Cardiac muscle cell (in vitro differentiated cells and primary cell): ENCODE results near the gene ATP8B4. TPM values are rescaled to one million over a fixed set of nuclear protein-coding genes. Genes with fewer than 3 reads are reported as not detected.

Source experiments
- DNase-seq, 2 donors: peaks; one replicate each; pipeline versions ENCODE4 v3.0.0 to v3.0.0-alpha.2; 2010 to 2017; ENCODE audit warnings: low read depth in 1 of 2, low spot score in 1 of 2
- H3K27ac ChIP-seq: fragments of 200-600 bp; sonication (generic); 2 replicates; pipeline ENCODE4 v1.5.1; 2016
- H3K27me3 ChIP-seq: fragments of 200-600 bp; sonication (generic); 2 replicates; pipeline ENCODE4 v1.6.0; 2016; ENCODE audit warnings: control low read depth
- H3K36me3 ChIP-seq: fragments of 200-600 bp; sonication (generic); 2 replicates; pipeline ENCODE4 v1.5.1; 2016; ENCODE audit warnings: control low read depth
- H3K4me1 ChIP-seq: fragments of 200-600 bp; sonication (generic); 2 replicates; pipeline ENCODE4 v1.8.1; 2017; ENCODE audit warnings: low read depth, mild to moderate bottlenecking, mixed run types
- H3K4me3 ChIP-seq: fragments of 200-600 bp; sonication (generic); 2 replicates; pipeline ENCODE4 v1.5.1; 2016; ENCODE audit warnings: mild to moderate bottlenecking
- H3K9me3 ChIP-seq: fragments of 200-600 bp; sonication (generic); 2 replicates; pipeline ENCODE4 v1.5.1; 2017; ENCODE audit warnings: low read depth, mild to moderate bottlenecking, control low read depth
- CTCF ChIP-seq: IDR thresholded peaks from 2 replicates; pipeline ENCODE4 v1.5.1; 2012; ENCODE audit warnings: low read depth, mild to moderate bottlenecking, low read length
- polyA plus RNA-seq: library from polyadenylated mRNA; unstranded; fragments of >200 nt; fragmentation: Nextera tagmentation; extraction: Ambion mirVana; gene quantifications from 2 replicates; pipeline ENCODE4 v1.2.1, GENCODE V29; 2016
- total RNA-seq: library from RNA; depleted of rRNA; stranded (reverse); fragments of >200 nt; gene quantifications from 2 replicates; pipeline ENCODE4 v1.2.3, GENCODE V29; 2016

ATP8B4 gene
- total and polyA plus RNA-seq, 2 experiments from 2014 or later = 0.09 to 0.12 TPM

DNA sequence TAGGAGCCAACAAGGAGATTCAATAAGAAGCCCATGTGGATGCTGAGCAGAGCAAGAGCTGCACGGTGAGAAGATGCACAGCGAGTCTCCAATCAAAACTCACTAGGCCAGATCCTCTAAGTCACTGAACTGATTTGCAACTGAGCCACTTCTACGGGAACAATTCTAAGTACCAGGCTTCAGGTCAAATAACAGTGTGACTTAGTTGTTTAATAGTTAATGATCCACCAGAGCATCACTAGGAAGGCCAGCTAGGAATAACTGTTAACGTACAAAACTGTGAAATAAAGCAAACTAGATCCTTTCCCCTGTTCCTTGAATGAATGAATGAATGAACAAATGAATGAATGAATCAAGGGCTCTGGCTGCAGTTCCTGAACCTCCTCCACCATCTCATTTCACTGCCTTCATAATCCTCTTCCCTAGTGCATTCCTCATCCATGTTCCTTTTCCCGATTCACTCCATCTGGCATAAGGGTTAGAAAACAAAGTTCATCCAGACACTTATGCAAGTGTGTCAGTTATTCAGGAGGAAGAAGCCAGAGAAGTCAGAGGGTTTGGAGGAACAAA is 59.7 kb downstream of the ATP8B4 start:
- TF ChIP-seq CTCF = no peak
- H3K4me3 ChIP-seq = no peak overlapping the region
- DNase-seq = no peak
- H3K27me3 ChIP-seq = peaks cover 15% of the 10 kb centered on the region
- H3K27ac ChIP-seq = no peak overlapping the region
- H3K9me3 ChIP-seq = no peaks in the 10 kb centered on the region
- H3K4me1 ChIP-seq = no peaks in the 10 kb centered on the region
- no peaks in the 10 kb centered on the region for H3K36me3 ChIP-seq

- no peak for TF ChIP-seq CTCF
- Histone ChIP-seq H3K9me3 (no peaks in the 10 kb centered on the region), H3K36me3 (no peaks in the 10 kb centered on the region), H3K4me3 (no peak overlapping the region), H3K27me3 (peaks cover 9% of the 10 kb centered on the region), H3K4me1 (no peaks in the 10 kb centered on the region), H3K27ac (no peak overlapping the region)
- peak in 1 of 2 donors; percentile 74 for DNase-seq
Observed at GRCh38 chr15:50057905-50058639, 61.0 kb downstream of the ATP8B4 start.

GRCh38 chr15:50057196-50057595 is 61.8 kb downstream of the ATP8B4 start:
- H3K4me1 ChIP-seq = no peaks in the 10 kb centered on the region
- H3K36me3 ChIP-seq = no peaks in the 10 kb centered on the region
- DNase-seq = no peak
- no peak overlapping the region for H3K4me3 ChIP-seq
- H3K27ac ChIP-seq = no peak overlapping the region
- H3K9me3 ChIP-seq = no peaks in the 10 kb centered on the region
- no peak for TF ChIP-seq CTCF
- H3K27me3 ChIP-seq = peaks cover 9% of the 10 kb centered on the region

- Histone ChIP-seq H3K4me1 (no peaks in the 10 kb centered on the region), H3K27ac (no peak overlapping the region), H3K9me3 (no peaks in the 10 kb centered on the region), H3K27me3 (peaks cover 15% of the 10 kb centered on the region), H3K4me3 (no peak overlapping the region), H3K36me3 (no peaks in the 10 kb centered on the region)
- no peak for TF ChIP-seq CTCF
- no peak for DNase-seq
Observed at GRCh38 chr15:50055750-50056157, 63.3 kb downstream of the ATP8B4 start.

- peaks cover 15% of the 10 kb centered on the region for H3K27me3 ChIP-seq
- peak in 1 of 2 donors; percentile 97 for DNase-seq
- H3K27ac ChIP-seq = no peak overlapping the region
- H3K4me3 ChIP-seq = no peak overlapping the region
- no peaks in the 10 kb centered on the region for H3K36me3 ChIP-seq
- H3K4me1 ChIP-seq = no peaks in the 10 kb centered on the region
- no peaks in the 10 kb centered on the region for H3K9me3 ChIP-seq
- no peak for TF ChIP-seq CTCF
Observed at GRCh38 chr15:50055332-50055731, 63.7 kb downstream of the ATP8B4 start.
